IPS DF 4.7 (cell line): Measurements from ENCODE around the gene FN3K.
"Not testable (repeated sequence)": the region's sequence is repeated elsewhere in the genome, so short reads cannot be mapped to it uniquely, and the experiment has no call there.

Experiments used
- DNase-seq: peaks from one replicate; pipeline ENCODE4 v3.0.0-alpha.2; 2013; ENCODE audit warnings: low spot score; ENCODE audit errors: extremely low read depth

Gene FN3K

DNA sequence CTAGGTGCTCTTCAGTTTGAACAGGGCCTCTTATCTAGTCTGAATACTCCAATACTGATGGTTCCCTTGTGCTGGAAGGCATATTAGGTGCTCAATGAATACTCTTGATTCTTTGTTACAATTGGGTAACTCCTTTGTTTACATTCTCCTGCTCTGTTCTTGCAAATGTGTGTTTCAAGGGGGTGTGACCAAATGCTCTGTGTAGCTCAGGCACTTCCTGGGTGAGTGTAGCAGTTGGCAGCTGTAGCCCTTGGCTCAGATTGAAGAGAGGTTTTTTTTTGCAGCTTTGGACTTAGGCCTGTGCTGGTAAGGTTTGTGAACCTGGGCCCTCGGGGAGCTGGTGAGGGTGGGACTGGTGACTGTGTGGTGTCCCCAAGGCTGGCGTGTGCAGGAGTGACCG is 36.6 kb downstream of the FN3K start:
- DNase-seq, result no peak

DNA sequence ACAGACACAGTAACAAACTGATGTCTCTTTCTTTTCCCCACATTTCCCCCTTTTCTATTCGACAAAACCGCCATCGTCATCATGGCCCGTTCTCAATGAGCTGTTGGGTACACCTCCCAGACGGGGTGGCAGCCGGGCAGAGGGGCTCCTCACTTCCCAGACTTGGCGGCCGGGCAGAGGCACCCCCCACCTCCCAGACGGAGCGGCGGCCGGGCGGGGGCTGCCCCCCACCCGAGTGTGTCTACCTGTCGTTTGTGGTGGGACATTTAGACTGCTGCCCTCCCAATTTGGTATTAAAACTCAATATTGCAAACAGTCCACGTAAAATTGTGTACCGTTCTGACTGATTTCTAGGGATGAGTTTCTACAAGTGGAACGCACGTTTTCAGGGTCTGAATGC is 39.0 kb downstream of the FN3K start:
- not testable (repeated sequence) for DNase-seq

DNA sequence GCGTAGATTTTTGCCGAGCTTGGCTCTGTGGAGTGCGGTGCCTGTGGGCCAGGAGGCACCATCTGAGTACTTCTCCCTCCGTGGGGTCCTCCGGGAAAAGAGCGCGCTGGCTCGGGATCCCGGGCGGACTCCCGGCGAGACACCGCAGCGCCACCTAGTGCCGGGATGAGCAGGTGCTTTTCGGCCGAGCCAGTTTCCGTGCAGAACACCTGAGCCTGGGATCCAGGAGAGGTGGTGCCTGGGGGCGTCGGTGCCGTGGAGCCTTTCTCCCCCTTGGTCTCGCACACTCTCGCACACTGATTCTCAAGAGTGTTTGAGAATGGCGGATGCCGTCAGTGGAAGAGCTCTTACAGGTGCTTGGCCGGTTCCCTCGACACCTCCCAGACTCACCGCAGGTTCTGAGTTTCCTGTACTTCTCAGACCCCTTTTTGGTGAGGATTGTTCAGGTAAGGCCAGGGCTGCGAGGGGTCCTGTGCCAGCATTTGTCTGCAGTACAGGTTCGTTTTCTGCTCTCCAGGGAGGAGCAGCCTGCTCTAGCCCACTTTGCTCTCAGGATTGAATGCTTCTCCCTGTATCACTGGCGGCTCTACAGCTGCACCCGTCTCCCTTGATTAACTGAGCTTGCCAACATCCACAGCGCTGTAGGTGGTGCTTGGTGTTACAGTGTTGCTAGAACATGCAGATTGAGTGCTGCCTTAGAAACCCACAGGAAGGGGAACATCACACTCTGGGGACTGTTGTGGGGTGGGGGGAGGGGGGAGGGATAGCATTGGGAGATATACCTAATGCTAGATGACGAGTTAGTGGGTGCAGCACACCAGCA is 39.8 kb downstream of the FN3K start:
- DNase-seq, result no peak

DNA sequence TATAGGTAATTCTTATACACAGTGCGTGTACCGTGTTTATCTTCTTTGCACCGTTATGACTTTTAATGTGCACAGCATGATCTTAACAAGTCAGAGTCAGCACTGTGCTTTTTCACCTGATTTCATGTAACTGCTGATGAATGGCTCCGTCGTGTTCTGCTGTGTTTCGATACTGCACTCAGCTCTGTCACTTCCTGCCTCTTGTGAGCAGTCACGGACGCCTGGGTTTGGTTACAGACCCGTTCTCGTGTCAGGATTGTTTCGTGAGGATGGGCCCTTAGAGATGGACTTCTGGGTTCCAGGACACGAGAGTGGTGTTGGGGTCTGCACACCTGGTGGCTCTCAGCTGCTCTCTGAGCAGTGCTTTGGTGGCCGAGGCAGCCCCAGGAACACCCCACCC is 41.0 kb downstream of the FN3K start:
- DNase-seq, result no peak

- DNase-seq, result not testable (repeated sequence)
Observed at GRCh38 chr17:82777778-82778375, 42.5 kb downstream of the FN3K start.

DNA sequence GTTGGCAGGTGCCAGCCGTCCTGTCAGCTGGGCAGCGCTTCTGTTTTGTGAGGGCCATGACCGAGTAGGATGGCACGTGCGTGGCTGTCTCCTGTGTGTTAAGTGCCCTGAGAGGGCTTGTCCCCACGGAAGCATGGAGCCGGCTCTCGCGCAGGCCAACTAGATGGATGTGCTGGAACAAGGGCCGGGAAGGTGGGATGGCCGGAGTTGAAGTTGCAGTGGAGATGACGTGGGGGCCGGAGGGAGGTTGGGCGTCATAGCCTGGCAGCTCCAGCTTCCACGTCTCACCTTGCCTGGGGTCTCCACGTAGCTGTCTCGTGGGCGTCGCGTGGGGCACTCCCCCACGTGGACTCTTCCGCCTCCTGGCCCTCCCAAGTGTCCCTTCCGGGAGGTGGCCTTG is 44.1 kb downstream of the FN3K start:
- DNase-seq, result no peak

- no peak for DNase-seq
Observed at GRCh38 chr17:82780195-82780594, 44.8 kb downstream of the FN3K start.

DNA sequence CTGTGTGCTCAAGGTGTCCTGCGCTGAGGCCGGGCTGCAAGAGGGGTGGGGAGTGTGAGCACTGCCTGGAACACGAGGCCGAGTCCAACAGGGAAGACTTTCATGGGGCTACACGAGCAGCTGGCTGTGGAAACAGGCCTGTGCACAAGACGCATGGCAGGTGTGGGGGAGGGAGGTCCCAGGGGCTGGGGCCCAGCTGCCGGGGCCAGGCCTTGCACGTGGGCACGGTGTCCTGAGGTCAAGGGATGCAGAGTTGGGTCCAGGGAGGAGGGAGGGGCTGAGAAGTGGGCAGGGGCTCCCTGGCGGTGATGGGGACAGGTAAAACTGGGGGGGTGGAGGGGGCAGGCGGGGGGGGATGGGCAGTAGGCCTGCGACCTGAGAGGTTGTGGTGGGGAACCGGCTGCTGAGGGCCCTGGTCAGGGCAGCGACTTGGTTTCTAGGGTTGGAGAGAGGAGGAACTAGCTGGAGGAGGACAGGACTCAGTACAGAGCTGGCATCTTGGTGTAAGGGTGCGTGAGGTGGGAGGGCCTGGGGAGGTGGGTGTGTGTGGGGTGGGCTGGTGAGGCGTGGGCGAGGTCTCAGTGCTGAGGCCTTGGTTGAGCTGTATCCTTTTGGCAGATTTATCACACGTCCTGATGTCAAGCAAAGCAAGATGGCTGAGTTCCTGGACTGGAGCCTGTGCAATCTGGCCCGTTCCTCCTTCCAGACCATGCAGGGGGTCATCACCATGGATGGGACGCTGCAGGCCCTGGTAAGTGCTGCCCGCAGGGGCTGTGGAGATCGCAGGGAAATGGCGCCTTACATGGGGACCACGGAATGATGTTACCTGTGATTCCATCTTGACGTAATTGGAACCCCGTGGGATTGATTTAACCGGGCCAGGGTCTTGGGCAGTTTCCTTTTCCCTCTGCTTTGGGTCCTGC is 45.8 kb downstream of the FN3K start:
- no peak for DNase-seq

- DNase-seq, result no peak
Observed at GRCh38 chr17:82781894-82782274, 46.5 kb downstream of the FN3K start.

GRCh38 chr17:82782657-82783207 is 47.3 kb downstream of the FN3K start:
- no peak for DNase-seq

DNA sequence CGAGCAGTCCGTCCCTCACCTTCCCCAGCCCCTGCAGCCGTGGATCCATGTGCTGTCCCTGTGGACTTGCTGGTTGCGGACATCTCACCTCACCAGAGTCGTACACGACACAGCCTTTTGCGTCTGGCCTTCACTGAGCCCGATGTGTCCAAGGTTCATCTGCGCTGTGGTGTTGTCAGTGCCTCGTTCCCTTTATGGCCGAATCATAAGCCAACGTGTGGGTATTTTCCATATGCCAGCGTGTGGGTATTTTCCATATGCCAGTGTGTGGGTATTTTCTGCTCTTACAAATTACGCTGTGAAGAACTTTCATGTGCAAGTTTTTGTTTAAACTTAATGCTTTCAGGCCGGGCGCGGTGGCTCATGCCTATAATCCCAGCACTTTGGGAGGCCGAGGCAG is 48.1 kb downstream of the FN3K start:
- no peak for DNase-seq

GRCh38 chr17:82785581-82785980 is 50.2 kb downstream of the FN3K start:
- not testable (repeated sequence) for DNase-seq

- DNase-seq, result no peak
Observed at GRCh38 chr17:82786427-82786826, 51.0 kb downstream of the FN3K start.

- no peak for DNase-seq
Observed at GRCh38 chr17:82787081-82787848, 51.9 kb downstream of the FN3K start.

- DNase-seq, result no peak
Observed at GRCh38 chr17:82788206-82789001, 53.0 kb downstream of the FN3K start.

GRCh38 chr17:82789051-82789592 is 53.7 kb downstream of the FN3K start:
- no peak for DNase-seq

GRCh38 chr17:82789806-82790205 is 54.4 kb downstream of the FN3K start:
- DNase-seq, result no peak

DNA sequence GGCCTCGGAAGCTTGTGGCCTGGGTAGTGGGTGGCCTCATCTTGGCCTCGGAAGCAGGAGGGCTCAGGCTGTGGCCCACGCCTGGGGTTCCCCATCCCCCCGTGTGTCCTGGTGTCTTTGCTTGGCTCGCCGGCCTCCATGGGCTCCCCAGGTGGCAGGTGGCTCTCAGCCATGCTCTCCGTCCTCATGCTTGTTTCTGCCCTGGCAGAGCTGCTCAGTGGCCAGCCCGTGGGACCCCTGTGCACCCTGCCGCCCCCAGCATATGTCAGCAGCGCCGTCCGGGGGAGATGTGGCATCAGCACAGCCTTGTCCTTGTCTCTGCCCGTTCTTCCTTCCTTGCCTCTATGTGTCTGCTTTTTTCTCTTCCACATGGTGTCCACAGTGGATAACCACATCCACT is 55.0 kb downstream of the FN3K start:
- no peak for DNase-seq

DNA sequence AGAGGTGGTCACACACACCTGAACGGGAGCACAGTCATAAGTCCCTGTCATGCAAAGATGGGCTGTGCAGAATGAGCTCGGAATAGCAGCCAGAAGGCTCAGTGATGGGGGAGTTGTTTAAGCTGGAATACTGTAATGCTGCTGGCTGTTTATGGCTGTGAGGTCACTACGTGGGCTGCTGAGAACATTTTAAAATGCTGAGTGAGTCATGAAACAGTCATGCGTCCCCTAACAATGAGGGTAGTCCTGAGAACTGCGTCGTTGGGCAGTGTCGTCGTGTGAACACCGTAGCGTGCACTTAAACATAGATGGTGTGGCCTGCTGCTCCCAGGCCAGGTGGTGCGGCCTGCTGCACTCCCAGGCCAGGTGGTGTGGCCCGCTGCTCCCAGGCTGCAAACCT is 56.1 kb downstream of the FN3K start:
- DNase-seq, result no peak
